Germinal center (tissue), 1 donor: ENCODE data around the gene SYT10.
"Not testable (repeated sequence)": the region's sequence is repeated elsewhere in the genome, so short reads cannot be mapped to it uniquely, and the experiment has no call there.

Experiments used
- DNase-seq: peaks from one replicate; pipeline ENCODE4 v3.0.0; 2012; ENCODE audit warnings: mixed read lengths, low spot score

Gene SYT10, protein sequence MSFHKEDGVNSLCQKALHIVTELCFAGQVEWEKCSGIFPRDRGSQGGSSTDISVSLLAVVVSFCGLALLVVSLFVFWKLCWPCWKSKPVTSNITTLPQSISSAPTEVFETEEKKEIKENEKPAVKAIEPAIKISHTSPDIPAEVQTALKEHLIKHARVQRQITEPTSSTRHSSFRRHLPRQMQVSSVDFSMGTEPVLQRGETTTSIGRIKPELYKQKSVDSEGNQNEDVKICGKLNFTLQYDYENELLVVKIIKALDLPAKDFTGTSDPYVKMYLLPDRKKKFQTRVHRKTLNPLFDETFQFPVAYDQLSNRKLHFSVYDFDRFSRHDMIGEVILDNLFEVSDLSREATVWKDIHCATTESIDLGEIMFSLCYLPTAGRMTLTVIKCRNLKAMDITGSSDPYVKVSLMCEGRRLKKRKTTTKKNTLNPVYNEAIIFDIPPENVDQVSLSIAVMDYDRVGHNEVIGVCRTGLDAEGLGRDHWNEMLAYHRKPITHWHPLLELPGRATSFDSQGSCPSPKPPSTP

DNA sequence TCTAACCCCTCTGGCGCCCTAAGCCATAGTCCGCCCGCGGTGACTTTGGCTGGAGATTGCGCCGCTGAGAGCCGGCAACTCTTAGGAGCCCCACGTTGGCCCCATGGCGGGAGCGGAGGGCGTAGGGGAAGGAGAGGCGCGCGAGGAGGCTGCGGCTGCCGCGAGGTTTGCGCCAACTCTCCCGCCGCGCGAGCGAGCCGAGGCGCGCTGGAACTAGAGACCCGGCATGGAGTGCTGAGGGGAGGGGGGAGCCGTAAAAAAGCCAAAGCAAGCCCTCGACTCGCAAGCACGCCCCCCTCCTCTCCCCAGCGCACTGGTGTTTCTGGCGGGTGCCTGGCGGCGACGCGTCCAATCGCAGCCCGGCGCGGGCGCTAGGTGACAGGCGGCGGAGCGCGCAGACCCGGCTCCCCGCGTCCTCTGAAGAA is at the start of gene SYT10:
TSS of gene SYT10 (minus strand) at position 233 of the 425 bp plus-strand sequence. CDS start 297 bp downstream, outside the sequence.
- DNase-seq = peak; percentile 1

DNA sequence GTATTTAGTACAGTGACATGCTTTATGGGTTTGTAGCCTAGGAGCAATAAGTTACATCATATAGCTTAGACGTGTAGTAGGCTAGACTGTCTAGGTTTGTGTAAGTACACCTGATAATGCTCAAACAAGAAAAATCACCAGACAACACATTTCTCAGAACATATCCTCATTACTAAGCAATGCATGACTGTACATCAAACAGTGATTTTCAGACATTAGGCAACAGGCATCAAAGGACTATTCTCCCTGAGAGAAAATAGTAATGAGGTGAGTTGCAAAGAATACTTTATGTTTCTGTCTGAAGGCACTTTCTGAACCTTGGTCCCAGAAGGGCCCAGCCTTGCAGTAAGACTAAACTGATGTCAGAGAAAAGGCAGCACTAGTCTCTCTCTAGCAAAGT is 48.4 kb upstream of the SYT10 start:
- no peak for DNase-seq

DNA sequence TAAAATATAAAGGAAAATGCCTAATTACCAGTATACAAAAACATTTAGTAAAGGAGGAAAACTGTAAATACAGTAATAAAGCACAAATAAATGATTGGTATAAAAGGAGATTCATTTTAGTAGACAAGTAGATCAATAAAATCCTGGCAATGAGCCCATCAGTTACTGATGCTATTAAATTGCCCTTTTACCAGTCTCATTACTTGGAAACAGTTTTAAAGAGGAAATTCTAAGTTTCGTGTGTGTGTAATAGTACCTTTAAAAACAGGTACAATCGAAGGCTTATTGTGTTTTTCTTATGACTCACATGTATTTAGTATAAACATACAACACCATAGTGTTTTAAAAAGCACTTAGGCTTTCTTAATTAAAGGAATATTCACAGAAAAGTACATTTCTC is 46.4 kb upstream of the SYT10 start:
- no peak for DNase-seq

DNA sequence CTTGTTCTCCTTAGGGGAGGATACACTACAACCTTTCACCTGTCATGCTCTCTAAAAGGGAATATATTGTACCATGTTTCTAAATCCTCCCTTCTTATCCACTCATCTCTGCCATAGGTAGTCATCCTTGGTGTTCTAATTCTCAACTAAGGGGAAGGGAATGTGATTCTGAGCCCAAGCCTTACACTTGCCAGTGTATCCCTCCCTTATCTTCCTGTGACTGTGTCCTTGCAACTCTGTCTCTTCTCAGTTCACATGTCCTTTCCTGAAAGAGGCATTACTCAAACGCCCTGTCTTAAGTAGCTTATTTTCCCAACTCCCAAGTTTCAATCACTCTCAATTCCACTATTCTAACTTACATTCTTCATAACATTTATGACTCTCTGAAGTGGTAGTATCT is 44.5 kb upstream of the SYT10 start:
- DNase-seq = no peak

DNA sequence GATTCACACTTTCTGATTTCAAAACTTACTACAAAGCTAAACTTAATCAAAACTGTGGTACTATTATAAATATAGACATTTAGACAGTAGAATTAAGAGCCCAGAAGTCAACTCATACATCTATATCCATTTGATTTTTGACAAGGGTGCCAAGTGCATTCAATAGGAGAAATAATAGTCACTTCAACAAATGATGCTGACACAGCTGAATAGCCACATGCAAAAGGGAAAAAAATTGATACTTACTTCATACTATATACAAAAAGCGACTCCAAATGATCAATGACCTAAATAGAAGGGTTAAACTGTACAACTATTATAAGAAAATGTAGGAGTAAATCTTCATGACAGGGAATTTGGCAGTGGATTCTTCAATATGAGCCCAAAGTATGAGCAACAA is 40.7 kb upstream of the SYT10 start:
- no peak for DNase-seq

DNA sequence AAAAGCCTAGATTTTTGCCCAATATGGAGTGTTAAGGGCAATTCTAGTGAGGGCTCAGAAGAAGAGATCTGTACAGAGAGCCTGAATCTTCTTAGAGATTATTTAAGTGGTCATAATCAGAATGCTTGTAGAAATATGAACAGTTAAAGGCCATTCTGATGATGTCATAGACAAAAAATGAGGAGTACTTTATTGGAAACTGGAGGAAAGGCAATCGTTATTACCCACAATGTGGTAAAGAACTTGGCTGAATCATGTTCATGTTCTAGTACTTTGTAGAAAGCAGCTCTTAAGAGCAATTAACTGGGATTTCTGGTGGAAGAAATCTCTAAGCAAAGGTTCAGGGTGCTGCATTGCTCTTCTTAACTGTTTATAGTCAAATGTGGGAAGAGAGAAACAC is 36.4 kb upstream of the SYT10 start:
- no peak for DNase-seq

DNA sequence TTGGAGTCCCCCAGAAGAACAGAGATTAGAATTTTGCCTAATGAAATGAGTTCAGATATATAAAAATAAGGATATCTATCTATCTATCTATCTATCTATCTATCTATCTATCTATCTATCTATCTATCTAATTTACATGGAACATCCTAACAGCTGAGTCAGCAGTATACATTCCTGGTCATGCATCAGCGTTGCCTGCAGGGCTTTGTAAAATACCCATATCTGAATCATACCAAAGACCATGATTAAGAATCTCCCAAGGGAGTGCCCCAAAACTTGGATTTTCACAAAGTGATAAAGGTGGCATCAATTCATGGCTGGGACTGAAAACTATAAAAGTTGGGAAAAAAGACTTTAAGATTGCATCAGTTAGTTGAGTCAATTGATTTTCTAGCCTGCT is 32.7 kb upstream of the SYT10 start:
- no peak for DNase-seq

DNA sequence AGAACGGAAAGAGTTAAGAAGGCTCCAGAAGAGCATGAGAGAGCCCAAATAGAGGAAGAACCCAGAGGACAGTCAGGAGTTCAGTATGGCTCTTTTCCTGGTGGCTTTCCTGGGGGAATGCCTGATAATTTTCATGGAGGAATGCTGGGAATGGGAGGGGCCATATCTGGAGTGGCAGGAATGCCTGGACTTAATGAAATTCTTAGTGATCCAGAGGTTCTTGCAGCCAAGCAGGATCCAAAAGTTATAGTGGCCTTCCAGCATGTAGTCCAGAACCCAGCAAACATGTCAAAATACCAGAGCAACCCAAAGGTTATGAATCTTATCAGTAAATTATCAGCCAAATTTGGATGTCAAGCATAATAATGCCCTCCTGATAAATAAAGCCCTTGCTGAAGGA is 15.5 kb upstream of the SYT10 start:
- DNase-seq = no peak

DNA sequence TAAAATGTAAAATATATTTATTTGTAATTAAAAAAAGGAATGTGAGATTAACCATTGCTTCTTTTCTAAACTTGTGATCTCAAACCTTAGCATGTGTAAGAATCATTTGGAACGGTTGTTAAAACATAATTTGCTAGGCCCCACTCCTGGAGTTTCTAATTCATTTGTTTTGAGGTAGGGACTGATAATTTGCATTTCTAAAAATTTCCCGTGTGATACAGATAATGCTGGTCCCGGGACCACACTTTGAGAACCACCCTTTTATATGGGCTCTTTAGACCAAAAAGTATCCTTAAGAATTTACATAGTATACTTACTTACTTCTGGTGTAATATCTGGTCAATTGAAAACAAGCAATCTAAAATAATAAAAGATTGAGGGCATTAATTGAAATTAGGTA is 10.9 kb upstream of the SYT10 start:
- DNase-seq = no peak

DNA sequence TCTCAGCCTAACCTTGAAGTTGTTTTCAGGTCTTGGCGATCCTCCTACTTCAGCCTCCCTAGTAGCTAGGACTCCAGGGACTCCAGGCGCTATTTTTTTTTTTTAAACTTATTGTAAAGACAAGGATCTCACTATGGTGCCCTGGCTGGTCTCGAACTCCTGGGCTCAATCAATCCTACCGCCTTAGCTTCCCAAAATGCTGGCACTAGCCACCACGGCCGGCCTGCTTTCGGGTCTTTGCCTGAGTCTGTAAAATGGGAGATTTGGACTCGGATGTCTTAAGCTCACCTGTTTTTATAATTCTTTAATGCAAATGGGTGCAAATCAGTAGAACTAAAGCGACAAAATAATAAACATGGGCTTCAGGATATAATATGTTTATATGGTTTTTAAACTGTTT is 858 bp upstream of the SYT10 start:
- DNase-seq = no peak

DNA sequence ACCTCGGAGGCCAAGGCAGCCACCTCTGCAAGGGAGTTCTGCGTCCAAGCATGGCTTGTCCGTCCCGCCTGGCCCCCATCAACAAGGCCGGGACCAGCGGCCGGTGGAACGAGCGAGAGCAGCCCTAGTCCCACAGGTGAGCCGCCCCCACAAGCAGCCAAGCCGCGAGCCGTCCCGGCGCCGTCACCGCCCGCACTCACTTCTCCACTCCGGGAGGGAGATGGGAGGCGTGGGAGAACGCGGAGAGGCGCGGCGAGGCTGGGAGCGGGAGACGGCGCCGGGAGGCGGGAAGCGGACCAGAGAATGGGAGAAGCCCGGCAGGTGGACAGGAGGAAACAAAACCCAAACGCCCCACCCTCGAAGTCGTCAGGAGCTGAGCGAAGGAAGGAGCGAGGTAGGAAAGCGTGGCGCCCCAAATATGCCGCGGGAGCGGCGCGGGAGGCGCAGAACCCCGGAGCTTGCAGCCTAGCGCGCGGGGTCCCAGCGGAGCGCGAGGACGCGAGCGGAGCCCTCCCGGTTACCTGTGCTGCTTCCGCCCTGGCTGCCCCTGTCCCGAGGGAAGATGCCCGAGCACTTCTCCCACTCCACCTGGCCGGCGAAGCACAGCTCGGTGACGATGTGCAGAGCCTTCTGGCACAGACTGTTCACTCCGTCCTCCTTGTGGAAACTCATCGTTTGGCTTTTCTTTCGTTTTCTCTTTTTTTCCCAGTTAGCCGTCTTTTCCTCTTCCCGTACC is 600 bp downstream of the SYT10 start:
- peak; percentile 7 for DNase-seq

DNA sequence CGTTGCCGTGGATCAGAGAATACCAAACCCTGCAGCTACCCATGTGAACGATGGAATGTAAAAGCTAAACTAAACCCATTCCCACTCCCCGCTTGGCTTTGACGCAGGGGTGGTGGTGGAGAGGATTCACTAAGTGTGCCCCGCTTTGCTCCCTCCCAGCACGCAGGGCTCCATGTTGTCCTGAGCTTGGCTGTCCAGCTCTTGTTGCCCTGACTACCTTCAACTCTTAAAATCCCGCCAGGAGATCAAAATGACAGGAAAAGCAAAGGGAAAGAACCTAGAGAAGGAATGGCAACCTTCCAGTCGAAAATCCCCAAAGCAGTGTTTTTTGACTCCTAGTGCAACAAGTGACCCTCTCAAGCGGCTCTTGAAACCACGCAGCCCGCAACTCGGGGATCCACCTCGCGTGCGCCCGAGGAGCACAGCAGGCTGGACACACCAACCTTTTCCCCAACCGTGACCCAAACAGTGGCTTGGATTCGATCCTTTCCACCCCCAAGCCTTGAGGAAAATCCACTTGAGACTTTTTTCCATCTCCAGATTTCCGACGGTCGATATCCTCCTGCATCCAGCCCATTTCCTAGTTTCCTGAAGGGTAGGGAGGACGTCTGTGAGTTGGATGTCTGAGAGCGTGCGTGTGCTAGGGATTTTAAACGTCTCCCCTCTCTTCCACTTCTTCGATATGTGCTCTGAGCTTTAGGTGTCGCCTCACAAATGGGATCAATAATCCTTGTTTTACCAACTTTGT is 1.4 kb downstream of the SYT10 start:
- no peak for DNase-seq

DNA sequence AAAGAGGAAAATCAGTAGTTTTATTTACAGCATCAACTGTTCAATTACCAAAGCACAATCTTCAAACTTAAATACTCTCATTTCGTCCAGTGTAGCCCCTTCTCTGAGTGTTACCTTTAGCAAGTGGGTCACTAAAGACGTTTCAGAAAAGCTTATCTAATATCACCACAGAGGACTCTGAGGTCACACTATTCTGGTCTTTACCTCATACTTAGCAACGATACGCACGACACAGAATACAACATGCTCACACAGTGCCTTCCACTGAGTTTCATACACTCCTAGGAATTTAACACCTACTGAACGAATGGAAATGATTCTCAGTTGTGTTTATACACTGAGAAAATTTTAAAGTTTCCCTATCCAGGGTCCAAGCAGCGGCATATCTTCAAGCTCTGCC is 2.0 kb downstream of the SYT10 start:
- DNase-seq = no peak

DNA sequence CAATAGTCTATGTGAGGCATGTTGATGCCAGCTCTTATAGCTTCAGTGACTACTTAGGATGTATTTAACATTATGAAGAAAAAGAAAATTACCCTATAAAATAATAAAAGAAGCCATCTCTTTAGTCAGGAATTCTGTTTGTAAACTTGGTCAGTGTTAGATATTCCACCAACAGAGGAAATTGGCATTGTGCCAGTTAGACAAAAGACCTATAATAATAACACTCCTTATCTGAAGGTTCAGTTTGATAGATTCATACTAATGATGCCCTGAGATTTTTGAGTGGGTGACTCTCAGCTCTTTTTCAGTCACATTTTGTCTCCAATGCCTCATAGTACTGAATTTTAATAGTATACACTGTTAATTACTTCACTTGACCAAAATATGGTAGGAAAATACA is 6.6 kb downstream of the SYT10 start:
- DNase-seq = no peak

DNA sequence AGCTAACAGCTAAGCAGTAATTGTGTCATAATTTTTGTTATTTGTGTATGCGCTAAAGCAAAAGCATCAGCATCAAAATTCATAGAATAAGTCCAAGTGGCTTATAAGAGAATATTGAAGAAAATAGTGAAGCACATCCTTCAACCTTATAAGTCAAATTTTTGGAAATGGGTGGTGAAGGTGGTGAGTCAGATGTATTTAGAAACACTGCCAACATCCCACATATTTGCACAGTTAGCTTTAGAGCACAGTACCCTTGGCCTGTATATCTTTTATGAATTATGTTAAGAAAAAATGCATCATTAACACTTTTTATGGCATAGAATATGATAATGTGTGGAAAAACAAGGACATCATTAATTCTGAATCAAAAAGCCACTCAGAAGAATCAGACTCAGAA is 8.0 kb downstream of the SYT10 start:
- no peak for DNase-seq

DNA sequence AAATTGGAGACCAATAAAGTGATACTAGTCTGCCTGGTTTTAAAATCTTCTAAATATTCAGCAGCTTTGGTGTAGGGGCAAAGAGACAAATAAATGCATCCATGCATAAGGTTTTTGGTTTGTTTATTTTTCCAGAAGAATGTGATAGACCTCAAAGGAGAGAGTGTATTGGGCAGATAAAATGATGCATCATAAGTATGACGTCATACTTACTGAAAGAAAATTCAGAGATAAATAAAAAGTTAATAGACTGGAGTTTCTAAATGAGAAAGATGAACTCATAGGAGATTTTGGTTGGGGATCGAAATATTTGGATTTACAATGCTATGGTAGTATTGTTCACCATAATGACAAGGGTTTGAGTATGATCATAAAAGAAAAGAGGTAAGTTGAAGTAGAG is 10.2 kb downstream of the SYT10 start:
- DNase-seq = no peak

DNA sequence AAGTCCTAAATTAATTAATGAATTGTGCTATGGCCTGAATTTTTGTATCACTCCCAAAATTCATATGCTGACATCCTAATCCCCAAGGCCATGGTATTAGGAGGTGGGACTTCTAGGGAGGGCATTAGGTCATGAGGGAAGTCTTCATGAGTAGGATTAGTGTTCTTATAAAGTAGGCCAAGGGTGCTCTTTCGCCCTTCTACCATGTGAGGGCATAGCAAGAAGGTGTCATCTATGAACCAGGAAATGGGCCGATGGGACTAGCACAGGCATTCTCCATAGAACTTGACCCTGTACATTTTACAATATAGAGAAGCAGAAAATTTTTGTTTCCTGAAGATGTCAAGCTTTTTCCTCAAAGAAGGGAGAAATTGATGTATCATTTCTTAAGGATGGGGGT is 12.5 kb downstream of the SYT10 start:
- no peak for DNase-seq

DNA sequence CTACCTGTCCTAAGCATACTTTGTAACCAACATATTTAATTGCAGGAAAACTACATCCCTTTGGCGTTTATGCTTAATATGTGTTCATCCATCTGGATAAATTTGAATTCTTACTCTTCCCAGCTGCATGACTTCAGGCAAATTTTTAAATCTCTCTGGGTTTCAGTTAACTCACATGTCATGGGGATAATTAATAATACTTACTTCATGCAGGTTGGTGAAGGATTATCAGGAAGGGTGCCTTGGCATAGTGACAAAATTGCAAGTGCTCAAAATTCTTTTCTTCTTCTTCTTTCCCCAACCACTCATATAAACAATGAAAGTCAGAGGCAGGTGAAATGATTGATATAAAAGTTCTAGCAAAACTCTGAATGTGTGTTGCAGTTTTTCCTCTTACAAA is 15.9 kb downstream of the SYT10 start:
- DNase-seq = no peak

DNA sequence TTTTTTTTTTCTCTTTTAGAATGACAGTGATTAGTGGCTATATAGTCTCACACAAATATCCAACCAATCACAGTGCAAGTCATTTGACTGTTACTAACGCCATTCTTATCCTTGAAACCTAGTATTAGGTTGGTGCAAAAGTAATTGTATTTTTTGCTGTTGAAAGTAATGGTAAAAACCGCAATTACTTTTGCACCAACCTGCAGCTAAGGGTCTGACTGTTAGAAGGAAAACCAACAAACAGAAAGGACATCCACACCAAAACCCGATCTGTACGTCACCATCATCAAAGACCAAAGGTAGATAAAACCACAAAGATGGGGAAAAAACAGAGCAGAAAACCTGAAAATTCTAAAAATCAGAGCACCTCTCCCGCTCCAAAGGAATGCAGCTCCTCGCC is 27.2 kb downstream of the SYT10 start:
- not testable (repeated sequence) for DNase-seq

DNA sequence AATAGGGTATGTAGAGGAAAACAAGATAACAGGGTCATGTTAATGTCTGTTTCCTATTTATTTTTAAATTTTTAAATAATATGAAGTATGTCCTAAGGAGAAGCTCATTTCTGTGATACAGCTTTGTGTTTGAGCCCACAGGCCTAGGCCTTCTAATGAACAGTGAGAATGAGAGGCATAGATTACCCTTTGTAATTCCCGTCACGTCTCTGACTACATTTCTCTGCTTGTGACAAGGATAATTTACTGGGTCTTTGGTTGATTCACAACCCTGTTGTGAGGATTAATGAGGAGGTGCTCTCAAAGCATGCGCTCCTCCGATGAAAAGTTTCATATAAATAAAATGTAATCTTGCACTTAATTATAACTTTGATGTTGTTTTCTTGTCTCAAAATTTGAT is 56.1 kb downstream of the SYT10 start:
- DNase-seq = no peak

DNA sequence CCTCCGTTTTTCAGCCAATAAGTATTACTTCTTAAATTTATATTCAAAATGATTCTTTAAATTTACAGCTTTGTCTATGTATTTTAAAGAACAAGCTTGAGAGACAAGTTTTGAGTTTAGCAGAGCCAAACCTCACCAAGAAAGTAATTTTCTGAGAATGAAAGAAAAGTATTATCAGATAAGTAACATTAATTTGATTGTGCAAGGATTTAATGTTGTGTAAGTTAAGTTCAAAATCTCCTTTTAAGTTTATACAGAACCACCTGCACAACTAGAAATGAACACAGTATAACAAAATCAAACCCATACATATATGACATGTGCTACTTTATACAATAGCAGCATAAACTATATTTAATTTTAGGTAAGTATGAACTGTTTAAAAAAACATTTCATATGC is 63.5 kb downstream of the SYT10 start:
- DNase-seq = no peak

DNA sequence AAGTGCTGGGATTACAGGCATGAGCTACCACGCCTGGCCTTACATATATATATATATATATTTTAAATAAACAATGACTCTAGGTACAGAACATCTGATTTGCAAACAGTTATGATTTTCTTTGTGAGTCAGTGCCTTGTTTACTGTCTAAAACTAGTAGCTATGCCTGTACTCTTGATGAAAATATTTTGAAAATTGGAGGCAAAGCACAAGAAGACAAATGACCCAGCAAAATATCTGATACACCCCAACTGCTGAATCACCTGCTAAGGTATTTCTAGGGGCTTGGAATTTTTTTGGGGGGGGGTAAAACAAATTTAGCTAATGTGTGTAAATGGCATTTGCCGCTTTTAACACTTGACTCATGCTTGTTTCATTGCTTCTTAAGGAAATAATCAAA is 69.3 kb downstream of the SYT10 start:
- no peak for DNase-seq

DNA sequence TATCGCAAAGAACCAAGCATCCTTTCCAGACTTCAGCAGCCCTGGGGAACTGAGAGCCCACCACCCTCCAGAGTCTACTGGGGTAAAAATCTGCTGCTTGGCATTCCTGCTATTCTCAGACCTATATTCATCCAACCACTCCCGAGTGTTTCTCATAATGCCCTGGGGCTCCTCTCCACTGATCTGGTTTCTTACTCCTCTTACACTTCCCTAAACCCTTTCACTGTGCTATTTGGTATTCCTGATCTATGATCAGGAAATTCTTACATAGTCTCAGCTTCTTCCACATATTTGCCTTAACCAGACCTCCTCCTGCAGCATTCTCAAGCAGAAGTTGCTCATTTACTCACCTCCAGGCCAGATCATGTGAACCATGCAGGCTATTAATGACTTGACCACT is 82.4 kb downstream of the SYT10 start:
- DNase-seq = no peak
